NCI-H2227 treated with DMSO at 0.1 percent for 48 hours (cell line): ENCODE data around the gene PADI2.

Experiments used
- DNase-seq: peaks from one replicate; lab custom pipeline; 2025; lab: John Stamatoyannopoulos, UW

Gene PADI2

DNA sequence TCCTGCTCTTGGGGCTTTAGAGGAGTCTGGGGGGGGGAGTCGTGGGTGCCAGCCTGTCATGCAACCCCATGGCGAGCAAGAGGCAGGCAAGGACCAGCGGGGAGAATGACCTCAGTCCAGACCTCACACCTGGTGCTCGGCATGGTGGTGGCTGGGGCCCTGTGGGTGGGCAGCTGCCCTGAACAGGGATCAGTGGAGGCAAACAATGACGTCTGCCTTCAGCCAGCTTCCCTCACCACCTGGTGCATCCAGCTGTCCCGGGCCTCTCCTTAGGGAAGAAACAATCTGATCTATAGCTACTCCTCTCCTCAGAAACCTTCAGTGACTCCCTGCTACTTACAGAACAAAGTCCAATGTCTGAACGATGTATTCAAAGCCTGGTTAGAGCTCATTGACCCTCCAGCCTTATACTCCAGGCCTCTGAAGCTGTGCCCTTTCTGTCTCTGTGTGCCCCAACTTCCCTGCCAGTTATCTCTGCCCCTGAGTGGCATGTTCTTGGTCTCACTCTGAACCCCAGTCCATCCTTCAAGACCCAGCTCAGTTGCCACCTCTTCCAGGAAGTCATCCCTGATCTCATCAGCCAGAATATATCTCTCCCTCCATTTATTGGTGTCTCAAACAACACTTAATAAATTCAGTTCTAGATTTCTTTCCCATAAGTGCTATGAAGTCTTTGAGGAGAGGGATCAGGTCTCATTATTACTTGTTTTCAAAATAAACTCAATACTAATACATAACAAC is 6.6 kb downstream of the PADI2 start:
- no peak for DNase-seq

DNA sequence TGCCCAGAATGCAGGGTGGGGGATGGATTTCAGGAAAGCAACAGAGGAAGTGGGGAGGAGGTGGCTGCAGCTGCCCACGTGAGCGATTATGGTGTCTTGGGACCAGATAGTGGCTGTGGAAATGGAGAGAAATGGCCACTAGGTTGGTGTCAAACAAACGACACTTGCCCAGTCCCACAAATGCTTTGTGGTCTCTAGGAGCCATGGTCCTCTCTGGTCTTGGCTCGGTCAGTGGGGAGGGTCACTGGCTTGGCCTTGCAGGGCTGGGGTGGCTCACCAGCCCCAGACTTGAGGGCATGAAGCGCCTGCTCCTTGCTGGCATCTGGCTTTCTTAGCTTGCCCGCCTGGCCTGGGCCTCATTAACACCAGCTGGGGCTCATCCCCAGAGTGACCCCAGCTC is 7.2 kb downstream of the PADI2 start:
- no peak for DNase-seq

DNA sequence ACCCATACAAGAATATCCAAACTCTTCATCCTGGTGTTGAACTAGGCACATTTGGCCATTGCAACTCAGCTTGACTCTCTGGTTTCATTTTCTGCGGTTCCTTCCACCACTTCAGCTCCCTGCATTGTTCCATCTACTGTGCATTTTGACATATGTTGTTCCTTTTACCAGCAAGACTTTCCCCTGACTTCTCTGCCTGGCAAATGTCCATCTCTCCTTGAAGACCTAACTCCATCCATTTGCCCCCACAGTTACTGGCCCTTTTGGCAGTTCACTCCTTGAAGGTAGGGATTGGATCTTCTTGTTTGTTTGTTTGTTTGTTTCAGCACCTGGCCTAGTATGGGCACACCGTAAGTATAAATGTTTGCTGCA is 8.7 kb downstream of the PADI2 start:
- DNase-seq = no peak

DNA sequence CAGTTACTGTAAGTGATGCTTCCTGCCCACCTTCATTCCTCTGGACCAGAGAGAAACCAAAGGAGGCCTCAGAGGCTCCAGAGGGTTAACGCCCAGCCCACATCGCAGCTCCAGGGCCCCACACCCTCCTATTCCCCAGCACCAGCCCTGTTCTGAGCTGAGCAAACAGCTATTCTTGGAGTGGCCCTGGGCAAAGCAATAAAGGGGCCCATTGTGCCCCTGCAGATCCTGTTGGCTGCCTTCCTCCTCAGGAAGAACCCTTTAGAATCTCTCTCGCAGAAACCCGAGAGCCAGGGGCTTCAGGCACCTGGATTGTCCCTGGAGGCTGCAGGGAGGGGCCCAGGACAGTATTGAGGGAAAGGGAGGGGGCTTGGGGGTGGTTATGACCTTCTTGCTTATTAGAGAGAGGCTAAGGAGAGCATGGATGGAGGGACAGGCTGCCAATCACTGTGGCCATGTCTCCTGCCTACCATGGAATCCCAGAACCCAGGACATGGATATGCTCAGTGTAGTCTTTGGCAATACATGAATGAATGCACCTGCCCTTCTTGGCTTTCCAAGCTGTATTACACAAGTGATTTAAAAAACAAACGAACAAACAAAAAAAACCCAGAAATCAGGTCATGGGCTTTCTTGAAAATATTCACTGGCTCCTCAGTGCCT is 9.2 kb downstream of the PADI2 start:
- no peak for DNase-seq

DNA sequence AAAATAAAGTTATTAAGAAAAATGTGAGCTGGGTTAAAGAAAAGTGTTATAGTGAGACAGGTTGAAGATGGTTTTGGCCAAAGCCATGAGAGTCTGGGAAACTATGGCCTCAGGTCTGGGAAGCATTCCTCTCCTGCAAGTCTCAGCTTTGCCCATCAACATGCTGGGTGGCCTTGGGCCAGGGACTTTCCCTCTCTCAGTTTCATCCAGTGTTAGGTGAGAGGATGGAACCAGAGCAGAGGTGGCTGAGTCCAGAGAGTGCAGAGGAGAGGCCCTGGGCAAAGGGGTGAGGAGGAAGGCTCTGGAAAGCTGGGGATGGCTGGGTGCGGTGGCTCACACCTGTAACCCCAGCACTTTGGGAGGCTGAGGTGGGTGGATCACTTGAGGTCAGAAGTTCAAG is 10.5 kb downstream of the PADI2 start:
- no peak for DNase-seq

DNA sequence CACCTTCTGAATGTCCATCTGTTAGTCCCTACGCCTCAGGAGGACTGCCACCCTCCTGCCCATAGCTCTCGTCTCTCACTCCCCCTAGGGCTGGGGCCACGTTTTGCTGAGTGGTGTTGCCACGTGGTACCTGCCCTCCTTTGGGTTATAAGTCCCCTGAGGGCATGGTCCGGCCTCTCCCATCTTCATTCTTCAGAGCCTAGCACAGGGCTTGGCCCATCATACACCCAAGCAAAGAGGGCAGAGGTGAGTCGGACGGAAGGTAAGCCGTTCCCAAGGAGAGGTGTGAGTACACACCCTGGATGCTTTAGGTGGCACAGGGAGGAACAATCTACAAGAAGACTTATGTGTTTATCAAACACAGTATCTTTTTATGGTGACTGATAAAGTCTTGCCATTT is 10.9 kb downstream of the PADI2 start:
- DNase-seq = no peak

DNA sequence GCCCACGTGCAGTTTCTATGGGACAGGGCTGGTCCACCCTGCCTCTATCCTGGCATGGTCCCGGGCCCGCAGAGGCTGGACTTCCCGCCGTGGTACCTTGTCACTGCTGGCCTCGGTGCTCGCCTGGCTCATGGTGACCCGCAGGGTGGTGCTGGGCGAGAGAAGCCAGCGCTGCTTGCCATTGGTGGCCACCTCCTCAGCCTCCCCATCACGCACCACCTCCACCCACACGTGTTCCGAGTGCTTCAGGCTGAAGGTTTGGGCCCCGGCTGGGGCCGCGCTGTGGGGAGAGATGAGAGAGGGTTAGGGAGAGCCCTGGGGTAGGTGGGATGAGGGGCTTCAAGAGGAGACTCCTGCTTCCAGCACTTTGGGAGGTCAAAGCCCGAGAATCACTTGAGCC is 14.5 kb downstream of the PADI2 start:
- DNase-seq = no peak

DNA sequence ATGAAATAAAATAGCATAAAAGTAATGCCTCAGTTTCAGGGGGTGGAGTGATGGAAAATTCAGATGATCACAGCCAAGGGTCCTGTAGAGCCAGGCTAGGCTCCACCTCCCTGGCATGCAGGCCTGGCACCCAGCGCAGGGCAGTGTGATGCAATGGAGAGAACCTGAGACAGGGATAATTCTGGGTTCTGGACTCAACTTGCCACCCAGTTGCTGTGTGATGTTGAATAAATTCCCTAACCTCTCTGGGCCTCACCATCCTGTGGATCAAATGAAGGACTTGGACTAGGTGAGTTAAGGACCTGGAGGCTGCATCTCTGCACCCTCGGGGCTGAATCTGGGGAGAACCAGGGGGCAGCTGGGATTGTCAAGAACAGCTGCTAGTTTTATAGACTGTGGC is 17.0 kb downstream of the PADI2 start:
- DNase-seq = no peak

DNA sequence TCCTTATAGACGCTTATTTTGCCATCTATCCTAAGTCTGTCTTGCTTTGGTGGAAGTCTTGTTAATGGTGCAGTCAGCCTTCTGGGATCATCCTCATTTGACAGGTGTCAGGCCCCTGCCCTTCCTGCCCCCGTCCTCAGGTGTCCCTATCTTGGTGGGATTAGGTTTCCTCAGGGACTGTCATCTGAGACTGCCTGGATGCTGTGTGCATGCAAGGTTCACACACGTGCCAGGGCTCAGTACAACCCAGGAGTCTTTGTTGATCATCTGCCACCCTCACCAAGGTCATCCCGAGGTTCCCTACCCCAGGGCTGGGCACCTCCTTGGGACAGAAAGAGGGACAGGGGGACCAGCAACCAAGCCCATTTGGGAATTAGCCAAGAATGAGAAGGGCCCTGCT is 18.0 kb downstream of the PADI2 start:
- DNase-seq = no peak

DNA sequence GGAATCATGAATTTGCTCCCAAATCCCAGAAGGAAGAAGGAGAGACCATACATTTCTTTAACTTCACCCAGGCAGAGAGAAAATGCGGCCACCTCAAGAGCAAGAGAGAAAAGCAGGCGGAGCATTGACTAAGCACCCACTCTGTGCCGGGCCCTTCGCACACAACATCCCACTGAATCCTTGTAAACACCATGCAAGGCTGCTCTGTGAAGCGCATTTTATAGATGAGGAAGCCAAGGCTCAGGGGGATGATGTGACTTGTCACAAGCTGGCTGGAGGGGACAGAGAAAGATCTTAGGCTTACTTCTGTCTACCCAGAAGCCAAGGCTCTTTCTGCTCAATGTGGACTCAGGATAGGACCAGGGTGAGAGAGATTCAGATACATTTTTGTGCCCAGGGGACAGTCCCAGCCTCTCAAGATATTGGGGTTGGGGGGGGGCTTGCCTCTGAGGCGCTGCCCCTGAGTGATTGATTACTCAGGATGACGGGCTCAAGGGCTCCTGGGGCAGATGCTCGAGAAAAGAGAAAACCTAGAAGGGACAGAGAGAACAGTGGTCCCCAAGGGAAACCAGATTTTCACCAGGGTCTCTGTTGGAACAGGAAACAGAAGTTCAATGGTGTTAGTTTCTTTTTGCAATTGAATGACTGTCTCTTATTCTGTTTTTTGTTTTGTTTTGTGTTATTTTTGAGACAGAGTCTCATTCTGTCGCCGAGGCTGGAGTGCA is 19.5 kb downstream of the PADI2 start:
- no peak for DNase-seq

DNA sequence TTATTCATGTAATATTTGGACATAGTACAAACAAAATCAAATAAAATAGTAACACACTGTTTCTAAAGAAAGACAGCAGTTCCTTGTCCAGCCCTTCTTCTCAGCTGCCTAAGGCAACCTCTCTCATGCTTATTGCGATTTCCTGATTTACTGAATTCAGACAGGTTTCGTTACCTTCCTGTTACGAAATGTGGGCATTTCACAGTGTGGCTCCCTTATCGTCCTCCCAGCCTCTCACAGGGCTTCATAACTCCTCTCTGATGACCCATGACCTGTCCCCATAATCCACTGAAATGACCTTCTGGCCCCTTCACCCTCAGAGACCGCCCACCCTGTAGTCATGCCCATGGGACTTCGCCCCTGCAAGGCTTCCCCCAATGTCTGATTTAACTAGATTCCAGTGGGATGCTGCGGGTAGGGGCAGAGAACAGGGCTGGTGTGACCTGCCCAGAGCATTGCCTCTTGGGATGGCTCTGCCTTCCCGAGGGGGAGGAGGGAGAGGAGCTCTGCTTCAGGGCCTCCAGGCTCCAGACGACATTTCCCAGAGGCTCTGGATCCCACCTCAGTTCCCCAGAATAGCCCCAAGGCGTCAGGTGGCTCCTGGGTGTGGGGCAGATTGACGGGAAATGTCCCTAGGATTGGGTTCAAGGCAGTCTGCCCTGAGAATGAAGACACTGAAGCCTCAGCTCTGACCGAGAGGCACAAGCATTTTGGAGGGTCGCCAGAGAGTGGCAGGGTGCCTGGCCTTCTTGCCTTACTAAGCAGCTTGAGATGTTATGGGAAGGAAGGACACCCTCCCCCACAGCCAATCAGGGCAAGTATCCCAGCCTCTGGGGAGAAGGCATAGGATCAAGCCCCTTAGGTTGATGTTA is 20.6 kb downstream of the PADI2 start:
- no peak for DNase-seq

DNA sequence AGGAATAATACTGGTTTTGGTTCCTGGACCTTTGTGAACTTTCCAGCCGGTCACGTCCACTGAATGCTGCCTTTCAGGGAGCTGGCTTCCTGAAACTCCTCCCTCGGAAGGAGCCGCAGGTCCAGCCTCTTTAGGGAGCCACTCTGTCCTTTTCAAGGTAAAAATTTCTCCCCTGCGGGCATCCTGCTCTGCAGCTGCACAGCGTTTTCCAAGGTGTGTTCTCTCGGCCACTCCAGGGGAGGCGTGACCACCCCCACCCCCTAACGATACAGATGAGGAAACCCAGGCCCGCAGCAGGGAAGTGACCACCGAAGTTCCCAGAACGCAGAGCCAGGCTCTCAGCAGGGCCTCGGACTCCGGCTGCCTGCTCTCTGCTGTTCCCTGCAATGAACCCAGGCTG is 21.5 kb downstream of the PADI2 start:
- no peak for DNase-seq

DNA sequence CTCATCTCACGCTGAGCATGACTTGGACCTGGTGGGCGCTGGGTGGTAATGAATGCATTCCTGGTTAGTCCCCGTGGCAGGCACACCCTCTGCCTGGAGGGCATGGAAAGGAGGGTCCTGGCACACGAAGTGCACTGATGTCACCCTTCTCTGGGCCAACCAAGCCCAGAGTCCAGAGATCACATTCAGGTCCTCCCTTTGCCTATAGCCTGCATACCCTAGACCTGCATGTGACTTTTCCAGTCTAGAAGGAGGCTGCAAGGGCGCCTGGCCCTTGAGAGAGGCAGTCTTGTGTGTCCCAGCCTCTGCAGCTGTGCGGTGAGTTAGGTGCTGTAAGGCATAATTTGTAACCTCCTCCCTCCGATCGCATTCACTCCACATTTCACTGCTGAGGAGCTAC is 22.1 kb downstream of the PADI2 start:
- no peak for DNase-seq

DNA sequence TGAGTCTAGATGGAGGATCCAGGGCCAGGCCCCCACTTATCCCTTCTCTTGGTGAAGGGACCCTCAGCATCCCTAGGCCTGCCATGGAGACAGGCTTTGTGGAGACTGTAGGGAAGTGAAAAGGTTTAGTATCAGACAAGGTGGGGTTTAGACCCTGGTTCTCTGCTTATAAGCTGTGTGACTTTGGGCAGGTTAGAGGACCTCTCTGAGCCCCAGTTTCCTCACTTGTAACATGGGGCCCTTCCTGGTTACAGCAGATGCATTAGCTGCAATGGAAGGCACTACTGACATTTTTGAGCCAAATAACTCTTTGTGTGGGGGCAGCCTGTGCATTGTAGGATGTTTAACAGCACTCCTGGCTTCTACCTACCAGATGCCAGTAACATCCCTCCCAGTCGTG is 22.7 kb downstream of the PADI2 start:
- no peak for DNase-seq

DNA sequence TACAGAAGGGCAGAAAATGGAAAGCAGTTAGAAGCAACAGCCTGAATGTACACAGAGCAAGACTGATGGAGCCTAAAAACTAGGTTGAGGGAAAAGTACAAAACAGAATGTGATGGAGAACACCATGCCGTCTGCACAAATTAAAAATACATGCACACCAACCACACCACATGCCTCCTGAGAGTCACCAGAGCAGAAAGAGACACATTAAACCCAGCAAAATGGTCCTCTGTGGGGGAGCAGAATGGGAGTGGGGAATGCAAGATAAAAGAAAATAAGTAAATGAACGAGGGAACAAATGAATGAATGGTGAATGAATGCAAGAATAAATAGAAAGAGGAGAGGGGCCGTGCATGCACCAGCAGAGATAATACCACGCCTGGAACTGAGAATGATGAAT is 24.1 kb downstream of the PADI2 start:
- DNase-seq = no peak

DNA sequence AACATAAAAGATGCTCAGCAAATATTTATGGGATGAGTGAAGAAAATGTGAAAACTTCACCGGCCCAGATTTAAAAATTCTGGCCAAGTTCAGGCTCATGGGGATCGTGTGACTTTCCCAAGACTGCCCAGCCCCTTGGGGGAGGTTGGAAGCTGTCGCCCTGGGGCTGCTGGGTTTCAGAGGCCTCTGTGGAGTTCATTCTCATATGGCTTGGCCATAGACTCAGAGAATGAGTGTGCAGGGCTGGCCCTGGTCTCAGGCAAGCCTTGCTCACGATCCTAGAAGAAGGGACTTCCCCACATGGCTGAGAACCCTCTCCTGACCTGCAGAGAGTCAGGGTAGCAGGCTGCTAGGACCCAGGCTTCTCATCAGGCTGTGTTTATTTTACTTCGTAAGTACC is 24.6 kb downstream of the PADI2 start:
- DNase-seq = no peak

DNA sequence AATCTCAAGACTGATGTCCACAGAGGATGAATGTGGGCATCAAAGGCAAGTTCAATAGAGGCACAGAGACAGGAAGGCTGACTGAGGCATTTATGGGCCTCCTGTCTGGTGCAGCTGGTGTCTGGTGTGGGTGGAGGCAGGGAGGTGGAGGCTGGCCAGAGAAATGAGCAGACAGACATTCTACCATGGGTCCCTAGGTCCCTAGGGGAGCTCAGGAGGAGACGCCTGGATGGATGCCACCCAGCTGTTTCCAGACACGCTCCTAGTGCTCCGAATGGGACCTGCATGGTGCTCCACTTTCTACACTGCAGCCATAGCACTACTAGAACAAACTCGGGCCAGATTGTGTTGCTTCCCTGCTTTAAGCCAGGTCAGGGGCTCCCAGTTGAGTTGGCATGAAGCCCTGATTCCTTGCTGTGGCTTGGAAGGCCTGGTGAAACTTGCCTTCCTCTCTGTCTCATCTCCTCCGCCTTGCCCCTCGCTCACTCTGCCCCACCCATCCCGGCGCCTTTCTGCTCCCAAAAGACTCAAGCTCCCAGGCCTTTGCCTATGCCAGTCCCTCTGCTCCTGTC is 25.3 kb downstream of the PADI2 start:
- no peak for DNase-seq

DNA sequence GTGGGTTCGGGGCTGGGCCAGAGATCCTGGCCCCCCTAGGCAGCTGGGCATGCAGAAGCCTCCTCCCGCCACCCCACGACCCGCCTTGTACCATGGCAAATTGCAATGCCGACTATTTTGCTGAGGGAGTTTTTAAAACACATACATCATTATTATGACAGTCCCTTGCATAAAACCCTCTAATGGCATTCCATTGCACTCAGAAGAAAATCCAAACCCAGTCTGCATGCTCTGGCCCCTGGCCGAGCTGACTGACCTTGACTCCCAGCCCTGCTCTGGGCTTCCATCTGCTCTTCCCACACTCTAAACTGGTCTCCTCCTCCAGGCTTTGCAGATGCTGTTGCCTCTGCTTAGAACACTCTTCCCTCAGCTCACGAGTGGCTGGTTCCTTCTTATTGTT is 28.0 kb downstream of the PADI2 start:
- DNase-seq = no peak

DNA sequence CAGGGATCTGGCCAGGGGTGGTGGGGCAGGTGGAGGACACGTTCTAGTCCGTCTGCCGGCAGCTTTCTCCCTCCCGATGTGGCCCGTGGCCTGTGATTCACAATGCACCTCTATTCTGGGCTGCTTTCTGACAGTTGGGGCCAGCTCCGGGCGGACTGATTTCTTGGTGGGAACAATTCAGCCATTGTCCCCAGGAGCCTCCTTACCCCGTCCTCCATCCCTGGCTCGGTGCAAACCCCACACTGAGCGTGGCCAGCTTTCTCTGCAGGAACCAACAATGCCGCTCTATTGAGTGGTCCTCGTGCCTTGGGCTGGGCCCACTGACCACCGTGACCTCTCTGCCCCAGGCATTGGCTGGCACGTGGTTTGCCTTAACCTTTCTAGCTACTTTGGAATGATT is 29.7 kb downstream of the PADI2 start:
- no peak for DNase-seq

DNA sequence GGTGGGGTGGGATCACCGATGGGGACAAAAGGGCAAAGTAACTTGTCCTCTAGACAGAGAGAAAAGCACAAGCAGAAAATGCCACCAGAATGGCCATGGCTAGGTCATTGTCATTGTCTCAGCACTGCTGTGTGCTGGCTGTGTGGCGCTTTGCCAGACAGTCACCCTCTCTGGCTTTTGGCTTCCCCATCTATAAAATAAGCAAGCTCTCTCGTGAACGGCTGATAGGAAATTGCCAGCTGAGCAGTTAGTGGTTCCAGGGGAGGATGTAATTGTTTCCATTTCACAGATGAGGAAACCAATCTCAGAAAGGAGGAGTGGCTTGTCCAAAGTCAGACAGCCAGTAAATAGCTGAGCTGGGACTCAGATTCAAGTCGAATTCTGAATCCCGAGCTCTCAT is 32.5 kb downstream of the PADI2 start:
- DNase-seq = no peak

DNA sequence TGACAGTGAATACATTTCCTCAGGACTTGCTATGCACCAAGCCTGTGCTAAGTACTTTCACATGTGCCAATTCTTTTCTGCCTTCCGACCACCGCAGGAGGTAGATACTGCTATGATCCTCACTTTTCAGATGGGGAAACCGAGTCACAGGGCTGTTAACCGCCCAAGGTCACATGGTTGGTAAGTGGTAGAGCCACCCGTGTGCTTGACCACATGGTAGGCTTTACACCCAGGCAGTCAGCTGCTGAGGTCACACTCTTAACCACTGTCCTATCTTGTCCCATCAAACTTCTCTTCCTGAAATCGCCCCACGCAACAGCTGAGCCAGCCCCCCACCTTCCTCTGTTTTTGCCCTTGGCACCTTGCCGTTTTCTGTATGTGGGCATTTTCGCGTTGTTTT is 34.5 kb downstream of the PADI2 start:
- DNase-seq = no peak

DNA sequence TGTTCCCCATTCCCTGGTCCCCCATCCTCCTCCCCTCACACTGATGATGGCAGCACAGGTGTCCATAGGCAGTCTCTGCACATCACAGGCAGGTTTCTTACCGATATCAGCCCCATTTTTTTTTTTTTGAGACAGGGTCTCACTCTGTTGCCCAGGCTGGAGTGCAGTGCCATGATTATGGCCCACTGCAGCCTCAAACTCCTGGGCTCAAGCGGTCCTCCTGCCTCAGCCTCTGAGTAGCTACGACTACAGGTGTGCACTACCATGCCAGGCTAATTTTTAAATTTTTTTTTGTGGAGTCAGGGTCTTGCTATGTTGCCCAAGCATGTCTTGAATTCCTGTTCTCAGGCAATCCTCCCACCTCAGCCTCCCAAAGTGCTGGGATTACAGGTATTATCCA is 36.5 kb downstream of the PADI2 start:
- DNase-seq = no peak
